ENCODE measurements around the gene PIK3CA.

PIK3CA gene

DNA sequence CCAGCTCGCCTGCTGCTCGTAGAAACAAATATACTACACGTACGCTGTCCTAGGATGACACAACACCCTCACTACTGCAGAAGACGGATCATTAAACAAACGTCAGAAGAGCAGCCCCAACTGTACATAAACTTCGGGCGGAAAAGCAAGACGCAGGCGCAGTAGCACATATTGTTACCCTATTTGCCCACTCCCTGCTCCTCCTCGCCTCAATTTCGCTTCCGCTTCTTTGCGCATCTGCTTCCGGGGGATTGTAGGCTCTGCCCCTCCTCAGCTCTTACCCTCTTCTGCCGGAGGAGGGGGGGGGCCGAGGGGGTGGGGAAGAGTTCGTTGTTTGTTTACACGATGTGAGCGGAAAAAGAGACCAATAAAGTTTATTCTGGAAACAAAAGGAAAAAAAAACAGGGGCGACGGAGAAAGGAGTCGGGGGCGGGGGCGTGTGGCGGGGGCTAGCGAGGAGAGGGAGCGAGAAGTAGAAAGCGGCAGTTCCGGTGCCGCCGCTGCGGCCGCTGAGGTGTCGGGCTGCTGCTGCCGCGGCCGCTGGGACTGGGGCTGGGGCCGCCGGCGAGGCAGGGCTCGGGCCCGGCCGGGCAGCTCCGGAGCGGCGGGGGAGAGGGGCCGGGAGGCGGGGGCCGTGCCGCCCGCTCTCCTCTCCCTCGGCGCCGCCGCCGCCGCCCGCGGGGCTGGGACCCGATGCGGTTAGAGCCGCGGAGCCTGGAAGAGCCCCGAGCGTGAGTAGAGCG is at the start of gene PIK3CA:
Gene PIK3CA, plus strand, starts transcription at position 485 of the 743 bp plus-strand sequence. CDS start 50,469 bp downstream, outside the sequence.
- peak within 1 kb of the TSS; percentile 86 for H3K4me3 ChIP-seq (ENCODE audit: low read depth, low read length)
- TF ChIP-seq, protein P1, sequence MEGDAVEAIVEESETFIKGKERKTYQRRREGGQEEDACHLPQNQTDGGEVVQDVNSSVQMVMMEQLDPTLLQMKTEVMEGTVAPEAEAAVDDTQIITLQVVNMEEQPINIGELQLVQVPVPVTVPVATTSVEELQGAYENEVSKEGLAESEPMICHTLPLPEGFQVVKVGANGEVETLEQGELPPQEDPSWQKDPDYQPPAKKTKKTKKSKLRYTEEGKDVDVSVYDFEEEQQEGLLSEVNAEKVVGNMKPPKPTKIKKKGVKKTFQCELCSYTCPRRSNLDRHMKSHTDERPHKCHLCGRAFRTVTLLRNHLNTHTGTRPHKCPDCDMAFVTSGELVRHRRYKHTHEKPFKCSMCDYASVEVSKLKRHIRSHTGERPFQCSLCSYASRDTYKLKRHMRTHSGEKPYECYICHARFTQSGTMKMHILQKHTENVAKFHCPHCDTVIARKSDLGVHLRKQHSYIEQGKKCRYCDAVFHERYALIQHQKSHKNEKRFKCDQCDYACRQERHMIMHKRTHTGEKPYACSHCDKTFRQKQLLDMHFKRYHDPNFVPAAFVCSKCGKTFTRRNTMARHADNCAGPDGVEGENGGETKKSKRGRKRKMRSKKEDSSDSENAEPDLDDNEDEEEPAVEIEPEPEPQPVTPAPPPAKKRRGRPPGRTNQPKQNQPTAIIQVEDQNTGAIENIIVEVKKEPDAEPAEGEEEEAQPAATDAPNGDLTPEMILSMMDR (IDR thresholded peaks at IDR 0.05; ENCODE audit: low read depth, low read length, missing control alignments): no peak
- peak; percentile 98 for DNase-seq (ENCODE audit: low read depth)

DNA sequence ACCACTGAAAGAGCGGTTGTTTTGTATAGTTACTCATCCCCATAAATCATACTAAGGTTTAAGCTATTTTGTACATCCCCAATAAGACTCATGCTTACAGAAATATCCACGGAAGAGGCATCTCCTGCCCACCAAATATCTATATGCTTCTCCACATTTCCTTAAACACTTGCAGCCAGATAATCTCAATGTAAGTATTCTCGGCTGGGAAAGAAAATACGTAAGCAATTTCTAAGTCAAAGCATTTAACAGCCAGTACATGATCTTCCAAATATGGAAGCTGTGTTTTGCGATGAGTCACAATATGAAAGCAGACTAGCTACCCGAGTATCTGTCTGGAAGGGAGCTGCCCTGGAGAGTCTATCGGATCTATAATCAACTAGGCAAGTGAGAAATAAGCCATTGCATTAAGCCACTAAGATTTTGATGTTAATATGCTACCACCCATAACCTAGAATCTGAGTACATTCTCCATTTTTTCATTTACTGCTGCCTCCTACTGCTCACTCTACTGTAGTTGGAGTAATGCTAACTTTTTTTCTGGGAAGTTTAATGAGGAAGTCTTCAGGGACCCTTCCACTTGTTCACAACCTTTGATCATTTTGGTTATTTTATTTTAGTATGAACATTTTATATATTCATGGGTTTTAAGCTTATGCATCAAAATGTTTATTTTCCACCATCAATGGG is 49.6 kb upstream of the PIK3CA start:
- no peak overlapping the region for H3K4me3 ChIP-seq (ENCODE audit: low read depth, low read length)
- TF ChIP-seq, protein P1 (IDR thresholded peaks at IDR 0.05; ENCODE audit: low read depth, low read length, missing control alignments): no peak
- DNase-seq (ENCODE audit: low read depth): no peak

DNA sequence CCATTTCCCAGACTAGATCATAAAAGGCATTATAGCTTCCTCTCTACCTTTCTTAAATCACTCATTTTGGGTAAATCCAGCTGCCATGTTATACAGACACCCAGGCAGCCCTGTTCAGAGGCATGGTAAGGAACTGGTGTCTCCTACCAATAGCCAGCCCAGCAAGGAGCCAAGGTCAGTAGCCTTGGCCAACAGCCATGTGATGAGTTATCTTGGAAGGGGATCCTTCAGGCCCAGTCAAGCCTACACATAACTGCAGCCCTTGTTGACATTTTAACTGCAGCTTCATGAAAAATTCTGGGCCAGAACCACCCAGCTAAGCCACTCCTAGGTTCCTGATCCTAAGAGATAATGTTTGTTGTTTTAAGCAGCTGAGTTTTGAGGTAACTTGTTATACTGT is 47.5 kb upstream of the PIK3CA start:
- no peak for DNase-seq (ENCODE audit: low read depth)
- H3K4me3 ChIP-seq (ENCODE audit: low read depth, low read length): no peak overlapping the region
- TF ChIP-seq, protein P1 (IDR thresholded peaks at IDR 0.05; ENCODE audit: low read depth, low read length, missing control alignments): no peak

DNA sequence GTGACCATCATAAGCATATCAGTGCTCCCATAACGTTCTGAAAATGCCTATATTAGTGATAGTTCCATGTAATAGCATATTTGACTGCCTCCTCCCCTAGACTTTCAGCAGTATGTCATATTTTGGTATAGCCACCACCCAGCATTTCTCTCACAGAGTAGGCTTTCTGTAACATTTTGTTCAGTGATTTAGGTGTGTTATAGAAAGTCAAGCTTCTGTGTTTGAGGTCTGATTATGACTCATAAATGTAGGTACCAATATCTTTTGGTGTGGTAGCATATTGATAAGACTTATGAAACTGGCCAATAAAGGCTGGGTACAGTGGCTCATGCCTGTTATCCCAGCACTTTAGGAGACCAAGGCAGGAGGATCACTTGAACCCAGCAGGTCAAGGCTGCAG is 42.3 kb upstream of the PIK3CA start:
- DNase-seq (ENCODE audit: low read depth): no peak
- TF ChIP-seq, protein P1 (IDR thresholded peaks at IDR 0.05; ENCODE audit: low read depth, low read length, missing control alignments): no peak
- H3K4me3 ChIP-seq (ENCODE audit: low read depth, low read length): no peak overlapping the region

DNA sequence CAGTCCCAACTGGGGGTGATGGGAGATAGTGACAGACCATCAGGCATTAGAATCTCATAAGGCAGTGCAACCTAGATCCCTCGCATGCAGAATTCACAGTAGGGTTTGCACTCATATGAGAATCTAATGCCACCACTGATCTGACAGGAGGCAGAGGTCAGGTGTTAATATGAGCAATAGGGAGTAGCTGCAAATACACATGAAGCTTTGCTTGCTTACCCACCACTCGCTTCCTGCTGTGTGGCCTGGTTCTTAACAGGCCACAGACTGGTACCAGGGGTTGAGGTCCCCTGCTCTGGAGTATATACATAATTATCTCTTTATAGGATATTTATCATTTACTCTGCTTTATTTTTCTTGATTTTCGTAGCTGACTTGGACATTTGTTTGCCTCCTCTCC is 40.5 kb upstream of the PIK3CA start:
- no peak overlapping the region for H3K4me3 ChIP-seq (ENCODE audit: low read depth, low read length)
- DNase-seq (ENCODE audit: low read depth): no peak
- TF ChIP-seq, protein P1 (IDR thresholded peaks at IDR 0.05; ENCODE audit: low read depth, low read length, missing control alignments): no peak

DNA sequence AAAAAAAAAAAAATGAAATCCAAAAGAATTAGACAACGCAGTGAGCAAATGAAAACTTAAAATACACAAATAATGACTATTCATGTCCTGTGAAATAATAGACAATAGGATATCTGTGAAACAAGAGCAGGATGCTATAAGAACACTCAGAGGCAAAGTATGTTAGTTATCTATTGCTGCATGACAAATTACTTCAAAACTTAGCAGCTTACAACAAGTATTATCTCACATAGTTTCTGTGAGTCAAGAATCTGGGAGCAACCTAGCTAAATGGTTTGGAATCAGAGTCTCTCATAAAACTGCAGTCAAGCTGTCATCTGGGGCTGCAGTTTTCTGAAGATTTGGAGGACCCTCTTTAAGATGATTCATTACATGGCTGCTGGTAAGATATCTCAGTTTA is 40.1 kb upstream of the PIK3CA start:
- TF ChIP-seq, protein P1 (IDR thresholded peaks at IDR 0.05; ENCODE audit: low read depth, low read length, missing control alignments): no peak
- DNase-seq (ENCODE audit: low read depth): no peak

More for the DNA sequence above, 40.1 kb upstream of the PIK3CA start:
- H3K4me3 ChIP-seq (ENCODE audit: low read depth, low read length): no peak overlapping the region
